Astrocyte of the spinal cord (primary cell): ENCODE data around the gene PTPRN2.

Source experiments
- DNase-seq: peaks from one replicate; pipeline ENCODE4 v3.0.0; 2011; ENCODE audit warnings: low read depth, low spot score
- H3K4me3 ChIP-seq: 2 replicates; pipeline ENCODE4 v1.5.1; 2011; ENCODE audit warnings: low read depth, mild to moderate bottlenecking, low read length, moderate library complexity
- CTCF ChIP-seq: IDR thresholded peaks from 2 replicates; pipeline ENCODE4 v1.5.1; 2012; ENCODE audit warnings: low read depth, mild to moderate bottlenecking, low read length, inconsistent platforms
- in situ Hi-C: cut with HindIII; loops from 2 replicates; pipeline ENCODE4 v1.10.0; 2017; ENCODE audit warnings: low sequenced_read_pairs

PTPRN2 gene

GRCh38 chr7:157751406-157751805 is 836.2 kb downstream of the PTPRN2 start:
- H3K4me3 ChIP-seq = no peak overlapping the region
- in situ Hi-C loops = no loop called here
- no peak for TF ChIP-seq CTCF
- DNase-seq = no peak

GRCh38 chr7:157750291-157750690 is 837.3 kb downstream of the PTPRN2 start:
- DNase-seq = no peak
- TF ChIP-seq CTCF = no peak
- H3K4me3 ChIP-seq = no peak overlapping the region
- in situ Hi-C loops = no loop called here

GRCh38 chr7:157745721-157746709 is 841.6 kb downstream of the PTPRN2 start:
- no peak for DNase-seq
- no peak overlapping the region for H3K4me3 ChIP-seq
- in situ Hi-C loops = no loop called here
- no peak for TF ChIP-seq CTCF

- TF ChIP-seq CTCF = no peak
- DNase-seq = no peak
- H3K4me3 ChIP-seq = no peak overlapping the region
- in situ Hi-C loops = no loop called here
These were observed 842.6 kb downstream of the PTPRN2 start for GRCh38 chr7:157744786-157745601.

GRCh38 chr7:157743781-157744525 is 843.7 kb downstream of the PTPRN2 start:
- no peak for DNase-seq
- no peak overlapping the region for H3K4me3 ChIP-seq
- no peak for TF ChIP-seq CTCF
- in situ Hi-C loops = no loop called here

GRCh38 chr7:157740251-157740798 is 847.3 kb downstream of the PTPRN2 start:
- TF ChIP-seq CTCF = no peak
- DNase-seq = no peak
- H3K4me3 ChIP-seq = no peak overlapping the region
- in situ Hi-C loops = no loop called here
